Tibial nerve (tissue), 4 donors: ENCODE measurements around the gene RFC2.

Source experiments
- CTCF ChIP-seq, 5 experiments: fragments of 200-600 bp in 3 of 5; fragments of 450-650 bp in 2 of 5; sonication (generic) in 3 of 5; IDR thresholded peaks; one replicate each; pipeline ENCODE4 v1.5.1; 2016 to 2019; ENCODE audit warnings: antibody characterized with exemption in 5 of 5, mild to moderate bottlenecking in 3 of 5, moderate library complexity in 2 of 5
- EP300 ChIP-seq, 2 donors: sonication (generic); formaldehyde crosslinking; IDR thresholded peaks; one replicate each; pipeline ENCODE4 v1.6.1; 2017; ENCODE audit warnings: antibody characterized with exemption in 2 of 2, mild to moderate bottlenecking in 1 of 2
- POLR2A ChIP-seq, 2 donors: fragments of 450-650 bp; IDR thresholded peaks; one replicate each; pipeline ENCODE4 v1.6.1; 2017; ENCODE audit warnings: antibody characterized with exemption in 2 of 2, mild to moderate bottlenecking in 2 of 2, moderate library complexity in 2 of 2

- TF ChIP-seq POLR2A (IDR thresholded peaks at IDR 0.05) (no peak), CTCF (IDR thresholded peaks at IDR 0.05) (no peak), EP300 (IDR thresholded peaks at IDR 0.05) (no peak)
Observed at GRCh38 chr7:74181821-74182220, 72.4 kb downstream of the RFC2 start.
